B cell (primary cell): ENCODE measurements around the gene ATP5MC2. TPM values are rescaled to one million over a fixed set of nuclear protein-coding genes. Genes with fewer than 3 reads are reported as not detected.

Experiments used
- ATAC-seq: fragments of 200-7000 bp; cut with Tn5 transposase; one replicate; pipeline ENCODE4 v1.10.0; 2021; ENCODE audit warnings: low read depth, mild to moderate bottlenecking, moderate number of reproducible peaks, moderate library complexity
- CTCF ChIA-PET: fragments of 350-600 bp; sonication (Branson Sonifier 250); formaldehyde crosslinking; loops from one replicate; lab custom pipeline; 2021; ENCODE audit warnings: antibody characterized with exemption, inconsistent platforms; lab: Charles Lee
- POLR2A ChIA-PET: fragments of 350-600 bp; sonication (Branson Sonifier 250); formaldehyde crosslinking; loops from one replicate; lab custom pipeline; 2021; ENCODE audit warnings: antibody characterized with exemption; lab: Charles Lee
- DNase-seq: peaks from one replicate; pipeline ENCODE4 v3.0.0; 2013
- H2AFZ ChIP-seq: 2 replicates; pipeline ENCODE4 v1.6.1; 2012; ENCODE audit warnings: mild to moderate bottlenecking, low read depth, low read length; ENCODE audit not compliant: insufficient read depth, poor library complexity, severe bottlenecking
- H3K27ac ChIP-seq, 2 donors: 1 replicate in 1 of 2; 2 replicates in 1 of 2; pipeline ENCODE4 v1.5.1; 2012 to 2013; ENCODE audit warnings: low read length in 2 of 2, mild to moderate bottlenecking in 2 of 2, moderate library complexity in 1 of 2
- H3K27me3 ChIP-seq, 4 experiments: fragments of 200-600 bp in 1 of 4; sonication (generic) in 1 of 4; replicated peaks in 1 of 4; 1 replicate in 2 of 4; 2 replicates in 2 of 4; pipeline versions ENCODE4 v1.6.1 to v1.7.0; 2013 to 2016; ENCODE audit warnings: low read length in 3 of 4, mild to moderate bottlenecking in 2 of 4, mixed read lengths in 1 of 4, moderate library complexity in 1 of 4; ENCODE audit not compliant: insufficient read depth in 4 of 4, control insufficient read depth in 3 of 4; ENCODE audit errors: control extremely low read depth in 1 of 4
- H3K36me3 ChIP-seq, 2 experiments: replicated peaks in 1 of 2; 1 replicate in 1 of 2; 2 replicates in 1 of 2; pipeline versions ENCODE4 v1.6.1 to v1.7.1; 2013; ENCODE audit warnings: low read length in 1 of 2; ENCODE audit not compliant: insufficient read depth in 2 of 2, control insufficient read depth in 1 of 2; ENCODE audit errors: control extremely low read depth in 1 of 2, extremely low read depth in 1 of 2
- H3K4me1 ChIP-seq, 2 donors: fragments of 200-600 bp in 1 of 2; sonication (generic) in 1 of 2; 1 replicate in 1 of 2; 2 replicates in 1 of 2; pipeline versions ENCODE4 v1.5.1 to v1.6.1; 2013 to 2017; ENCODE audit warnings: low read length in 2 of 2; ENCODE audit not compliant: control insufficient read depth in 2 of 2, insufficient read depth in 2 of 2
- H3K4me2 ChIP-seq: replicated peaks from 2 replicates; pipeline ENCODE3; 2012; ENCODE audit warnings: mild to moderate bottlenecking, low read depth, low read length; ENCODE audit not compliant: poor library complexity, severe bottlenecking
- H3K4me3 ChIP-seq, 5 experiments: fragments of 200-600 bp in 1 of 5; sonication (generic) in 1 of 5; 1 replicate in 3 of 5; 2 replicates in 2 of 5; pipeline versions ENCODE4 v1.5.1 to v1.7.0; 2011 to 2016; ENCODE audit warnings: low read length in 4 of 5, mild to moderate bottlenecking in 4 of 5, low read depth in 2 of 5, control low read depth in 1 of 5, moderate library complexity in 1 of 5; ENCODE audit not compliant: insufficient read depth in 1 of 5; ENCODE audit errors: control extremely low read depth in 1 of 5, extremely low read depth in 1 of 5
- H3K79me2 ChIP-seq: fragments of 200-600 bp; sonication (generic); one replicate; pipeline ENCODE4 v1.6.0; 2016; ENCODE audit warnings: low read length; ENCODE audit not compliant: control insufficient read depth, insufficient read depth
- H3K9ac ChIP-seq: fragments of 200-600 bp; sonication (generic); 2 replicates; pipeline ENCODE4 v1.6.1; 2017; ENCODE audit warnings: mild to moderate bottlenecking, low read length, moderate library complexity
- H3K9me3 ChIP-seq, 3 donors: one replicate each; pipeline versions ENCODE4 v1.6.1 to v1.7.1; 2013; ENCODE audit warnings: low read length in 2 of 3; ENCODE audit not compliant: control insufficient read depth in 2 of 3, insufficient read depth in 1 of 3; ENCODE audit errors: control extremely low read depth in 1 of 3
- H4K20me1 ChIP-seq: 2 replicates; pipeline ENCODE4 v1.6.0; 2012; ENCODE audit warnings: mild to moderate bottlenecking, low read length; ENCODE audit not compliant: insufficient read depth, control insufficient read depth, poor library complexity, severe bottlenecking
- H3K27ac Mint-ChIP-seq: one replicate; pipeline ENCODE4 v1.8.0; 2021; ENCODE audit warnings: mixed read lengths
- H3K27me3 Mint-ChIP-seq: one replicate; pipeline ENCODE4 v1.8.0; 2021; ENCODE audit warnings: mixed read lengths
- H3K4me1 Mint-ChIP-seq: one replicate; pipeline ENCODE4 v1.8.0; 2021; ENCODE audit warnings: mixed read lengths
- H3K4me3 Mint-ChIP-seq: one replicate; pipeline ENCODE4 v1.8.0; 2021; ENCODE audit warnings: mixed read lengths
- H3K9me3 Mint-ChIP-seq: one replicate; pipeline ENCODE4 v1.8.0; 2022; ENCODE audit warnings: mixed read lengths; ENCODE audit not compliant: insufficient read depth
- EZH2 ChIP-seq: IDR thresholded peaks from 2 replicates; pipeline ENCODE4 v1.6.1; 2012; ENCODE audit warnings: borderline replicate concordance, low read depth, mild to moderate bottlenecking, moderate library complexity, low read length; ENCODE audit not compliant: insufficient read depth, poor library complexity, severe bottlenecking
- WGBS: methylation state at CpG from one replicate; pipeline ENCODE4 v1.1.5; 2013; ENCODE audit warnings: missing lambda C conversion rate; ENCODE audit not compliant: insufficient coverage; 5-methylcytosine and 5-hydroxymethylcytosine counted together
- intact Hi-C: fragments of 100-400 bp; cut with micrococcal nuclease; formaldehyde crosslinking; loops from one replicate; pipeline ENCODE4 v1.10.0; 2022
- polyA plus RNA-seq: library from polyadenylated mRNA; depleted of rRNA; stranded (reverse); fragments of >200 nt; gene quantifications from 2 replicates; pipeline ENCODE4 v1.2.3, GENCODE V29; 2012
- total RNA-seq, 2 donors: library from RNA; stranded (reverse); fragments of 120-200 nt in 1 of 2; gene quantifications; 1 replicate in 1 of 2; 2 replicates in 1 of 2; pipeline versions ENCODE4 v1.2.3 to v1.2.4, GENCODE V29; 2013 to 2022
- TF ChIP-seq, protein P1 (sequence below): fragments of 200-600 bp; IDR thresholded peaks from one replicate; pipeline ENCODE4 v1.8.0; 2022; ENCODE audit warnings: antibody characterized with exemption, mild to moderate bottlenecking

ATP5MC2 gene
- total and polyA plus RNA-seq, 2 donors (not counting 1 experiment from before 2014, with no cell fraction given) = 212 to 435 TPM

DNA sequence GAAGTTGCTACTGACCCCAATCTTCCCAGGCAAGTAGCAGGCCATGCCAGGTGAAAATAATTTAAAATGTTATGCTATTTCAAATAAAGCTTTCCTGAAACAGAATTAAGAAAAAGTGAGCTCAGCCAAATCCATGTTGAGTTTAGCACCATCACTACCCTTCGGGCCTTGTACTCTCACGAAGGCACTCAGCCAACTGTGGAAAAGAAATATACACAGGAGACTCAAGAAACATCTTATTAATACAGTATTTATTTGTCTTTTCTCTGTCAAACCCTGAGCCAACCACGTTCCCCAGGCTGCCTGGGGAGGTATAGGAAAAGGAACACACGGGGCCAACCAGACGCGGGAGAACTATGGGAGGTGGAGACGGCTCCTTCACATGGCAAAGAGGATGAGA is 10.9 kb downstream of the ATP5MC2 start:
- peaks cover 7 to 49% of the 10 kb centered on the region in 2 experiments for H3K36me3 ChIP-seq
- no peaks in the 10 kb centered on the region for H3K79me2 ChIP-seq
- H3K4me3 Mint-ChIP-seq = no peak overlapping the region
- 100% methylated on average over 5 of the region's 7 CpGs for WGBS
- no peak for TF ChIP-seq EZH2
- TF ChIP-seq, protein P1, sequence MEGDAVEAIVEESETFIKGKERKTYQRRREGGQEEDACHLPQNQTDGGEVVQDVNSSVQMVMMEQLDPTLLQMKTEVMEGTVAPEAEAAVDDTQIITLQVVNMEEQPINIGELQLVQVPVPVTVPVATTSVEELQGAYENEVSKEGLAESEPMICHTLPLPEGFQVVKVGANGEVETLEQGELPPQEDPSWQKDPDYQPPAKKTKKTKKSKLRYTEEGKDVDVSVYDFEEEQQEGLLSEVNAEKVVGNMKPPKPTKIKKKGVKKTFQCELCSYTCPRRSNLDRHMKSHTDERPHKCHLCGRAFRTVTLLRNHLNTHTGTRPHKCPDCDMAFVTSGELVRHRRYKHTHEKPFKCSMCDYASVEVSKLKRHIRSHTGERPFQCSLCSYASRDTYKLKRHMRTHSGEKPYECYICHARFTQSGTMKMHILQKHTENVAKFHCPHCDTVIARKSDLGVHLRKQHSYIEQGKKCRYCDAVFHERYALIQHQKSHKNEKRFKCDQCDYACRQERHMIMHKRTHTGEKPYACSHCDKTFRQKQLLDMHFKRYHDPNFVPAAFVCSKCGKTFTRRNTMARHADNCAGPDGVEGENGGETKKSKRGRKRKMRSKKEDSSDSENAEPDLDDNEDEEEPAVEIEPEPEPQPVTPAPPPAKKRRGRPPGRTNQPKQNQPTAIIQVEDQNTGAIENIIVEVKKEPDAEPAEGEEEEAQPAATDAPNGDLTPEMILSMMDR = no peak
- H3K27ac Mint-ChIP-seq = no peak overlapping the region
- H4K20me1 ChIP-seq = peaks cover 9% of the 10 kb centered on the region
- H3K27ac ChIP-seq = no peak overlapping the region
- H3K9me3 Mint-ChIP-seq = no peaks in the 10 kb centered on the region
- H3K4me3 ChIP-seq = no peak overlapping the region
- H3K4me1 Mint-ChIP-seq = peaks cover 1% of the 10 kb centered on the region
- no peak overlapping the region for H3K9ac ChIP-seq
- H3K27me3 Mint-ChIP-seq = no peaks in the 10 kb centered on the region
- ChIA-PET POLR2A (no interaction called here), CTCF (interaction anchor here (1.7 kb wide), 1 partner anchor 11 kb away, joined by 7 read pairs; the partner anchor contains the start of gene ATP5MC2)
- no peak overlapping the region for H2AFZ ChIP-seq
- H3K9me3 ChIP-seq = no peaks in the 10 kb centered on the region
- no peaks in the 10 kb centered on the region for H3K4me1 ChIP-seq
- DNase-seq = no peak
- intact Hi-C loops = no loop called here
- H3K27me3 ChIP-seq = no peaks in the 10 kb centered on the region
- ATAC-seq = no peak
- H3K4me2 ChIP-seq = no peak overlapping the region

- H3K36me3 ChIP-seq = peaks cover 7 to 41% of the 10 kb centered on the region in 2 experiments
- no peaks in the 10 kb centered on the region for H3K9me3 Mint-ChIP-seq
- ATAC-seq = no peak
- no peak overlapping the region for H3K9ac ChIP-seq
- H2AFZ ChIP-seq = no peak overlapping the region
- no peak for TF ChIP-seq EZH2
- TF ChIP-seq, protein P1 = no peak
- no peaks in the 10 kb centered on the region for H3K4me1 Mint-ChIP-seq
- no peak overlapping the region for H3K27ac Mint-ChIP-seq
- no peaks in the 10 kb centered on the region for H3K27me3 ChIP-seq
- no peaks in the 10 kb centered on the region for H3K79me2 ChIP-seq
- no peak overlapping the region for H3K27ac ChIP-seq
- intact Hi-C loops = no loop called here
- no peak overlapping the region for H3K4me3 ChIP-seq
- no peaks in the 10 kb centered on the region for H3K4me1 ChIP-seq
- DNase-seq = no peak
- no peak overlapping the region for H3K4me3 Mint-ChIP-seq
- 64% methylated on average over 3 of the region's 5 CpGs for WGBS
- no peaks in the 10 kb centered on the region for H3K27me3 Mint-ChIP-seq
- POLR2A ChIA-PET = no interaction called here
- no peak overlapping the region for H3K4me2 ChIP-seq
- no peaks in the 10 kb centered on the region for H3K9me3 ChIP-seq
- H4K20me1 ChIP-seq = peaks cover 2% of the 10 kb centered on the region
- CTCF ChIA-PET = interaction anchor here (1.1 to 1.7 kb wide), 2 partner anchors 12 to 36 kb away, joined by 3 to 7 read pairs; partner anchors contain the start of gene ATP5MC2
Measured at GRCh38 chr12:53664191-53664590, 11.7 kb downstream of the ATP5MC2 start.
